H9 (cell line): Measurements from ENCODE around the gene LDHD. TPM values are rescaled to one million over a fixed set of nuclear protein-coding genes. Genes with fewer than 3 reads are reported as not detected.
"Not testable (repeated sequence)": the region's sequence is repeated elsewhere in the genome, so short reads cannot be mapped to it uniquely, and the experiment has no call there.

ENCODE experiments used
- DNase-seq: peaks from one replicate; pipeline ENCODE4 v3.0.0-alpha.2; 2017
- H2AFZ ChIP-seq: one replicate; pipeline ENCODE4 v1.6.1; 2013; ENCODE audit warnings: mild to moderate bottlenecking, low read length, control low read depth, moderate library complexity
- H2AK5ac ChIP-seq: 2 replicates; pipeline ENCODE4 v1.6.1; 2013; ENCODE audit warnings: low read length, control low read depth, mixed read lengths; ENCODE audit not compliant: insufficient read length
- H2BK120ac ChIP-seq: one replicate; pipeline ENCODE4 v1.6.1; 2013; ENCODE audit warnings: low read depth, mild to moderate bottlenecking, low read length, control low read depth, inconsistent platforms; ENCODE audit not compliant: poor library complexity, severe bottlenecking
- H2BK12ac ChIP-seq: 2 replicates; pipeline ENCODE4 v1.6.1; 2013; ENCODE audit warnings: low read length, control low read depth, mixed read lengths, low read depth; ENCODE audit not compliant: insufficient read length
- H2BK15ac ChIP-seq: 2 replicates; pipeline ENCODE4 v1.6.1; 2013; ENCODE audit warnings: low read depth, low read length, control low read depth
- H2BK20ac ChIP-seq: one replicate; pipeline ENCODE4 v1.6.1; 2013; ENCODE audit warnings: low read depth, mild to moderate bottlenecking, low read length, control low read depth, inconsistent platforms; ENCODE audit not compliant: poor library complexity, severe bottlenecking
- H2BK5ac ChIP-seq: 2 replicates; pipeline ENCODE4 v1.6.1; 2013; ENCODE audit warnings: low read length, control low read depth, mixed read lengths; ENCODE audit not compliant: insufficient read length
- H3K14ac ChIP-seq: 2 replicates; pipeline ENCODE4 v1.6.1; 2013; ENCODE audit warnings: low read length, control low read depth; ENCODE audit not compliant: insufficient read depth
- H3K18ac ChIP-seq: 2 replicates; pipeline ENCODE4 v1.6.1; 2013; ENCODE audit warnings: low read depth, mild to moderate bottlenecking, mixed read lengths, low read length, control low read depth; ENCODE audit not compliant: insufficient read length
- H3K23ac ChIP-seq: 2 replicates; pipeline ENCODE4 v1.6.1; 2013; ENCODE audit warnings: low read length, control low read depth, mixed read lengths, low read depth; ENCODE audit not compliant: insufficient read length
- H3K23me2 ChIP-seq: 2 replicates; pipeline ENCODE4 v1.6.1; 2013; ENCODE audit warnings: low read depth, mild to moderate bottlenecking, mixed read lengths, low read length, control low read depth; ENCODE audit not compliant: insufficient read length, poor library complexity, severe bottlenecking
- H3K27ac ChIP-seq: 2 replicates; pipeline ENCODE4 v1.5.1; 2013; ENCODE audit warnings: low read length, control low read depth, mixed read lengths, low read depth; ENCODE audit not compliant: insufficient read length
- H3K27me3 ChIP-seq: 2 replicates; pipeline ENCODE4 v1.6.1; 2013; ENCODE audit warnings: low read length, control low read depth, inconsistent platforms; ENCODE audit not compliant: insufficient read depth
- H3K4ac ChIP-seq: 2 replicates; pipeline ENCODE4 v1.6.1; 2013; ENCODE audit warnings: low read depth, mild to moderate bottlenecking, control low read depth, inconsistent platforms, low read length, moderate library complexity
- H3K4me1 ChIP-seq: 2 replicates; pipeline ENCODE4 v1.6.1; 2013; ENCODE audit warnings: low read length, control low read depth, inconsistent platforms; ENCODE audit not compliant: insufficient read depth
- H3K4me2 ChIP-seq: 2 replicates; pipeline ENCODE4 v1.6.1; 2013; ENCODE audit warnings: low read length, control low read depth, mixed read lengths; ENCODE audit not compliant: insufficient read length, insufficient read depth
- H3K56ac ChIP-seq: 2 replicates; pipeline ENCODE4 v1.6.1; 2013; ENCODE audit warnings: low read depth, mild to moderate bottlenecking, mixed read lengths, low read length, control low read depth; ENCODE audit not compliant: insufficient read length
- H3K79me1 ChIP-seq: 2 replicates; pipeline ENCODE4 v1.6.1; 2013; ENCODE audit warnings: low read depth, mild to moderate bottlenecking, moderate library complexity, low read length, control low read depth, inconsistent platforms; ENCODE audit not compliant: insufficient read depth, poor library complexity, severe bottlenecking
- H3K79me2 ChIP-seq: 2 replicates; pipeline ENCODE4 v1.6.1; 2013; ENCODE audit warnings: low read length, control low read depth, inconsistent platforms; ENCODE audit not compliant: insufficient read depth
- H3K9ac ChIP-seq: 2 replicates; pipeline ENCODE4 v1.6.1; 2013; ENCODE audit warnings: low read length, control low read depth, mixed read lengths; ENCODE audit not compliant: insufficient read length; ENCODE audit errors: extremely low read depth
- H3K9me3 ChIP-seq: one replicate; pipeline ENCODE4 v1.6.1; 2013; ENCODE audit warnings: low read depth, low read length, inconsistent platforms; ENCODE audit not compliant: control insufficient read depth
- H3T11ph ChIP-seq: one replicate; pipeline ENCODE4 v1.6.1; 2013; ENCODE audit warnings: mild to moderate bottlenecking, low read length, control low read depth, inconsistent platforms
- H4K20me1 ChIP-seq: one replicate; pipeline ENCODE4 v1.6.1; 2013; ENCODE audit not compliant: control insufficient read depth, insufficient read length, insufficient read depth
- H4K5ac ChIP-seq: 2 replicates; pipeline ENCODE4 v1.6.1; 2013; ENCODE audit warnings: low read depth, mild to moderate bottlenecking, mixed read lengths, low read length, control low read depth; ENCODE audit not compliant: insufficient read length
- H4K8ac ChIP-seq: replicated peaks from 2 replicates; pipeline ENCODE4 v1.6.1; 2013; ENCODE audit warnings: low read length, control low read depth, mixed read lengths, low read depth; ENCODE audit not compliant: insufficient read length
- H4K91ac ChIP-seq: 2 replicates; pipeline ENCODE4 v1.6.1; 2013; ENCODE audit warnings: low read depth, mild to moderate bottlenecking, moderate library complexity, mixed read lengths, low read length, control low read depth; ENCODE audit not compliant: insufficient read length
- H3K27ac Mint-ChIP-seq, 3 experiments: 2 replicates in 2 of 3; 3 replicates in 1 of 3; pipeline ENCODE4 v1.8.0; 2020 to 2021; ENCODE audit warnings: mixed read lengths in 3 of 3, mild to moderate bottlenecking in 1 of 3, moderate library complexity in 1 of 3
- H3K27me3 Mint-ChIP-seq: 2 replicates; pipeline ENCODE4 v1.8.0; 2021; ENCODE audit warnings: low read depth, mild to moderate bottlenecking, moderate library complexity, mixed read lengths
- H3K36me3 Mint-ChIP-seq, 3 experiments: 2 replicates in 2 of 3; 3 replicates in 1 of 3; pipeline ENCODE4 v1.8.0; 2020 to 2021; ENCODE audit warnings: low read depth in 3 of 3, mixed read lengths in 3 of 3; ENCODE audit not compliant: insufficient read depth in 1 of 3
- H3K4me1 Mint-ChIP-seq, 2 experiments: 2 replicates each; pipeline ENCODE4 v1.8.0; 2020; ENCODE audit warnings: mixed read lengths in 2 of 2
- H3K4me3 Mint-ChIP-seq, 2 experiments: 2 replicates in 1 of 2; 3 replicates in 1 of 2; pipeline ENCODE4 v1.8.0; 2020 to 2021; ENCODE audit warnings: mild to moderate bottlenecking in 2 of 2, mixed read lengths in 2 of 2, moderate library complexity in 1 of 2
- H3K9me3 Mint-ChIP-seq, 2 experiments: 2 replicates in 1 of 2; 3 replicates in 1 of 2; pipeline ENCODE4 v1.8.0; 2020; ENCODE audit warnings: mild to moderate bottlenecking in 2 of 2, mixed read lengths in 2 of 2, moderate library complexity in 1 of 2
- CTCF ChIP-seq: fragments of 200-600 bp; sonication (generic); conservative IDR thresholded peaks from 3 replicates; pipeline ENCODE4 v1.8.0; 2021; ENCODE audit warnings: antibody characterized with exemption, mild to moderate bottlenecking
- WGBS: extraction: QIAGEN DNeasy Blood & Tissue Kit; methylation state at CpG from one replicate; pipeline ENCODE4 v1.1.7; 2013; ENCODE audit warnings: missing lambda C conversion rate, low lambda C conversion rate, mixed read lengths; ENCODE audit not compliant: insufficient read length; ENCODE audit errors: extremely low coverage; 5-methylcytosine and 5-hydroxymethylcytosine counted together
- total RNA-seq: library from RNA; stranded (reverse); gene quantifications from 2 replicates; pipeline ENCODE4 v1.2.1, GENCODE V29; 2021

LDHD gene
- total RNA-seq, 1 experiment from 2014 or later, result 14.7 TPM

- H2AK5ac ChIP-seq, result no peak overlapping the region
- no peak overlapping the region for H2AFZ ChIP-seq
Measured at GRCh38 chr16:75130150-75130771, 13.7 kb upstream of the LDHD start.

GRCh38 chr16:75129421-75130149 lies 13.0 kb upstream of the LDHD start:
- not testable (repeated sequence) for H4K8ac ChIP-seq, H3K79me1 ChIP-seq, H2BK15ac ChIP-seq, H4K91ac ChIP-seq, H3K79me2 ChIP-seq, H3K9me3 ChIP-seq, H3K9ac ChIP-seq, H3K27me3 Mint-ChIP-seq, DNase-seq, H2AFZ ChIP-seq, H3K4ac ChIP-seq, H3K4me2 ChIP-seq, H2AK5ac ChIP-seq, H3K4me1 ChIP-seq, H3K14ac ChIP-seq, H3K4me3 Mint-ChIP-seq, H2BK12ac ChIP-seq, H3T11ph ChIP-seq, H2BK120ac ChIP-seq, H4K5ac ChIP-seq, H2BK20ac ChIP-seq, H3K23me2 ChIP-seq, H3K27ac ChIP-seq, H3K23ac ChIP-seq, H2BK5ac ChIP-seq, H3K18ac ChIP-seq, H3K27me3 ChIP-seq, H3K56ac ChIP-seq, H4K20me1 ChIP-seq
- peaks cover 20 to 26% (median 25%) of the 10 kb centered on the region in 3 experiments for H3K36me3 Mint-ChIP-seq
- H3K9me3 Mint-ChIP-seq, result peaks cover 20 to 32% of the 10 kb centered on the region in 2 experiments
- WGBS, result no CpG with 5 or more reads among the region's 5 CpGs
- peaks cover 17 to 19% of the 10 kb centered on the region in 2 experiments for H3K4me1 Mint-ChIP-seq
- peak overlapping the region in 1 of 3 experiments; percentile 90; a peak in 1 of 7 replicates for H3K27ac Mint-ChIP-seq

More at GRCh38 chr16:75130150-75130771, 13.7 kb upstream of the LDHD start:
- no peaks in the 10 kb centered on the region for H3K27me3 ChIP-seq
- H3K18ac ChIP-seq, result no peak overlapping the region
- no peak overlapping the region for H2BK12ac ChIP-seq
- no peak overlapping the region for H4K91ac ChIP-seq
- Mint-ChIP-seq H3K27ac (no peak overlapping the region), H3K4me3 (no peak overlapping the region), H3K36me3 (peaks cover 18 to 26% (median 23%) of the 10 kb centered on the region in 3 experiments), H3K4me1 (peaks cover 17 to 19% of the 10 kb centered on the region in 2 experiments), H3K27me3 (peaks cover 2% of the 10 kb centered on the region; the same call in 1 of the 2 replicates), H3K9me3 (peaks cover 18 to 28% of the 10 kb centered on the region in 2 experiments)
- no peak overlapping the region for H3K14ac ChIP-seq
- no peak overlapping the region for H3K4ac ChIP-seq
- no peak overlapping the region for H3T11ph ChIP-seq
- no peak overlapping the region for H2BK5ac ChIP-seq
- H3K9me3 ChIP-seq, result no peaks in the 10 kb centered on the region
- peak; percentile 52 for DNase-seq
- no CpG with 5 or more reads among the region's 9 CpGs for WGBS
- H3K23me2 ChIP-seq, result no peaks in the 10 kb centered on the region
- H3K4me1 ChIP-seq, result no peaks in the 10 kb centered on the region
- no peak overlapping the region for H2BK120ac ChIP-seq
- no peak overlapping the region for H2BK20ac ChIP-seq
- no peak overlapping the region for H3K4me2 ChIP-seq
- H3K79me2 ChIP-seq, result no peaks in the 10 kb centered on the region
- TF ChIP-seq CTCF, result peak; percentile 47
- H2BK15ac ChIP-seq, result no peak overlapping the region
- H4K20me1 ChIP-seq, result no peaks in the 10 kb centered on the region
- no peak overlapping the region for H4K5ac ChIP-seq
- no peak overlapping the region for H3K56ac ChIP-seq
- H3K79me1 ChIP-seq, result no peaks in the 10 kb centered on the region
- no peak overlapping the region for H3K23ac ChIP-seq
- H3K27ac ChIP-seq, result no peak overlapping the region
- H3K9ac ChIP-seq, result no peak overlapping the region
- no peak overlapping the region for H4K8ac ChIP-seq
